Esophagus muscularis mucosa (tissue), 4 donors: ENCODE data around the gene EPHA6. TPM values are rescaled to one million over a fixed set of nuclear protein-coding genes. Genes with fewer than 3 reads are reported as not detected.

Experiments used
- DNase-seq: peaks from one replicate; pipeline ENCODE4 v3.0.0-alpha.2; 2017; ENCODE audit errors: extremely low spot score
- H3K27ac ChIP-seq, 4 donors: fragments of 200-600 bp; sonication (generic); replicated peaks in 1 of 4; 1 replicate in 3 of 4; 2 replicates in 1 of 4; pipeline ENCODE4 v1.5.1; 2016 to 2019; ENCODE audit warnings: mild to moderate bottlenecking in 1 of 4
- H3K27me3 ChIP-seq, 4 donors: fragments of 200-600 bp; sonication (generic); one replicate each; pipeline versions ENCODE4 v1.5.1 to v1.6.0; 2016 to 2019
- H3K36me3 ChIP-seq, 4 donors: fragments of 200-600 bp; sonication (generic); one replicate each; pipeline ENCODE4 v1.5.1; 2016 to 2019
- H3K4me1 ChIP-seq, 4 donors: fragments of 200-600 bp; sonication (generic); one replicate each; pipeline ENCODE4 v1.5.1; 2016 to 2019
- H3K4me3 ChIP-seq, 4 donors: fragments of 200-600 bp; sonication (generic); 1 replicate in 2 of 4; 2 replicates in 2 of 4; pipeline ENCODE4 v1.5.1; 2016 to 2019; ENCODE audit warnings: mild to moderate bottlenecking in 4 of 4, moderate library complexity in 1 of 4
- H3K9me3 ChIP-seq, 4 donors: fragments of 200-600 bp; sonication (generic); 1 replicate in 3 of 4; 2 replicates in 1 of 4; pipeline ENCODE4 v1.5.1; 2016 to 2019
- EP300 ChIP-seq: sonication (generic); formaldehyde crosslinking; IDR thresholded peaks from one replicate; pipeline ENCODE4 v1.6.1; 2017; ENCODE audit warnings: antibody characterized with exemption
- POLR2A ChIP-seq: fragments of 450-650 bp; IDR thresholded peaks from one replicate; pipeline ENCODE4 v1.6.1; 2017; ENCODE audit warnings: antibody characterized with exemption, moderate library complexity, mild to moderate bottlenecking, low read depth
- POLR2AphosphoS5 ChIP-seq, 2 donors: sonication (generic); formaldehyde crosslinking; IDR thresholded peaks; one replicate each; pipeline ENCODE4 v1.6.1; 2017; ENCODE audit warnings: antibody characterized with exemption in 2 of 2
- WGBS: methylation state at CpG from one replicate; pipeline ENCODE4 v1.1.5; 2018; 5-methylcytosine and 5-hydroxymethylcytosine counted together
- intact Hi-C: fragments of 100-400 bp; cut with DNase I; formaldehyde crosslinking; loops from one replicate; pipeline ENCODE4 v1.15.1; 2023
- total RNA-seq, 4 donors: library from RNA; depleted of rRNA; stranded (reverse); fragments of >200 nt; gene quantifications; one replicate each; pipeline versions ENCODE4 v1.1.0 to v1.2.1, GENCODE V29; 2016
- TF ChIP-seq, protein P1 (sequence below), 3 experiments: fragments of 200-600 bp in 2 of 3; fragments of 450-650 bp in 1 of 3; sonication (generic) in 2 of 3; IDR thresholded peaks; one replicate each; pipeline ENCODE4 v1.5.1; 2017 to 2019; ENCODE audit warnings: antibody characterized with exemption in 3 of 3, mild to moderate bottlenecking in 2 of 3, moderate library complexity in 1 of 3

EPHA6 gene
- total RNA-seq, 4 donors from 2014 or later: 1.8 to 8.3 (median 4.2) TPM

- no peak for DNase-seq
Measured at GRCh38 chr3:97699889-97700288, 885.5 kb downstream of the EPHA6 start.

DNA sequence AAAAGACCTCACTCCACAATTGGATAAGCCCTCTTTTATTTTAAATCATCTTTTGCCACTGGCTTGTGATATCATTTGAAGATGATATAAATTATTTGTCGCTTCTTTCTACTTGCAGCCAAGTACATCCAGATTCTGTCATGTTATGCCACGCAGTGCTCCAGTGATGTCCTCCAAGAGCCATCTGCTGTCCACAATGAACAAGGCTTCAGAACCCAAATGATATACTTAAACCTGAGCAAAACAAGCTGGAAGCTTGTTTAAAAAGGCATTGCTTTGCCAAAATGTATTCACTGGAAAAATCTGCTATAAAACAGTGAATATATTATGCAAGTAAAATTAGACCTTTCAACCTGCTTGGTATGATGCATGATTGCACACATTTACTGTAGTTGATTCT is 891.4 kb downstream of the EPHA6 start:
- intact Hi-C loops: no loop called here
- Histone ChIP-seq H3K36me3 (no peaks in the 10 kb centered on the region), H3K27me3 (no peaks in the 10 kb centered on the region), H3K9me3 (no peaks in the 10 kb centered on the region), H3K27ac (no peak overlapping the region), H3K4me1 (no peaks in the 10 kb centered on the region), H3K4me3 (no peak overlapping the region)
- WGBS: 63% methylated on average over 2 of the region's 2 CpGs
- TF ChIP-seq, protein P1, sequence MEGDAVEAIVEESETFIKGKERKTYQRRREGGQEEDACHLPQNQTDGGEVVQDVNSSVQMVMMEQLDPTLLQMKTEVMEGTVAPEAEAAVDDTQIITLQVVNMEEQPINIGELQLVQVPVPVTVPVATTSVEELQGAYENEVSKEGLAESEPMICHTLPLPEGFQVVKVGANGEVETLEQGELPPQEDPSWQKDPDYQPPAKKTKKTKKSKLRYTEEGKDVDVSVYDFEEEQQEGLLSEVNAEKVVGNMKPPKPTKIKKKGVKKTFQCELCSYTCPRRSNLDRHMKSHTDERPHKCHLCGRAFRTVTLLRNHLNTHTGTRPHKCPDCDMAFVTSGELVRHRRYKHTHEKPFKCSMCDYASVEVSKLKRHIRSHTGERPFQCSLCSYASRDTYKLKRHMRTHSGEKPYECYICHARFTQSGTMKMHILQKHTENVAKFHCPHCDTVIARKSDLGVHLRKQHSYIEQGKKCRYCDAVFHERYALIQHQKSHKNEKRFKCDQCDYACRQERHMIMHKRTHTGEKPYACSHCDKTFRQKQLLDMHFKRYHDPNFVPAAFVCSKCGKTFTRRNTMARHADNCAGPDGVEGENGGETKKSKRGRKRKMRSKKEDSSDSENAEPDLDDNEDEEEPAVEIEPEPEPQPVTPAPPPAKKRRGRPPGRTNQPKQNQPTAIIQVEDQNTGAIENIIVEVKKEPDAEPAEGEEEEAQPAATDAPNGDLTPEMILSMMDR (IDR thresholded peaks at IDR 0.05): no peak
- no peak for TF ChIP-seq POLR2AphosphoS5 (IDR thresholded peaks at IDR 0.05)
- no peak for TF ChIP-seq EP300
- TF ChIP-seq POLR2A: no peak
- no peak for DNase-seq

More at GRCh38 chr3:97699889-97700288, 885.5 kb downstream of the EPHA6 start:
- H3K9me3 ChIP-seq: no peaks in the 10 kb centered on the region
- TF ChIP-seq POLR2AphosphoS5 (IDR thresholded peaks at IDR 0.05): no peak
- no peak for TF ChIP-seq POLR2A
- no peak for TF ChIP-seq EP300
- TF ChIP-seq, protein P1 (IDR thresholded peaks at IDR 0.05): no peak
- H3K27ac ChIP-seq: no peak overlapping the region
- no peaks in the 10 kb centered on the region for H3K4me1 ChIP-seq
- 97% methylated on average over 2 of the region's 2 CpGs for WGBS
- intact Hi-C loops: no loop called here
- no peak overlapping the region for H3K4me3 ChIP-seq
- no peaks in the 10 kb centered on the region for H3K27me3 ChIP-seq
- no peaks in the 10 kb centered on the region for H3K36me3 ChIP-seq

GRCh38 chr3:97706226-97706625 is 891.8 kb downstream of the EPHA6 start:
- WGBS: 90% methylated on average over 4 of the region's 4 CpGs
- intact Hi-C loops: no loop called here

GRCh38 chr3:97711654-97712053 is 897.3 kb downstream of the EPHA6 start:
- Histone ChIP-seq H3K4me1 (no peaks in the 10 kb centered on the region), H3K27ac (no peak overlapping the region), H3K9me3 (no peaks in the 10 kb centered on the region), H3K27me3 (no peaks in the 10 kb centered on the region), H3K36me3 (no peaks in the 10 kb centered on the region), H3K4me3 (no peak overlapping the region)
- DNase-seq: no peak
- TF ChIP-seq POLR2A: no peak
- no peak for TF ChIP-seq EP300
- TF ChIP-seq, protein P1 (IDR thresholded peaks at IDR 0.05): no peak
- TF ChIP-seq POLR2AphosphoS5 (IDR thresholded peaks at IDR 0.05): no peak
- intact Hi-C loops: no loop called here

More at GRCh38 chr3:97706226-97706625, 891.8 kb downstream of the EPHA6 start:
- Histone ChIP-seq H3K27ac (no peak overlapping the region), H3K27me3 (no peaks in the 10 kb centered on the region), H3K36me3 (no peaks in the 10 kb centered on the region), H3K4me3 (no peak overlapping the region), H3K9me3 (no peaks in the 10 kb centered on the region), H3K4me1 (no peaks in the 10 kb centered on the region)
- no peak for DNase-seq
- TF ChIP-seq, protein P1 (IDR thresholded peaks at IDR 0.05): no peak
- TF ChIP-seq POLR2AphosphoS5 (IDR thresholded peaks at IDR 0.05) (no peak), POLR2A (no peak), EP300 (no peak)

- Histone ChIP-seq H3K4me3 (no peak overlapping the region), H3K36me3 (no peaks in the 10 kb centered on the region), H3K4me1 (no peaks in the 10 kb centered on the region), H3K27me3 (no peaks in the 10 kb centered on the region), H3K9me3 (no peaks in the 10 kb centered on the region), H3K27ac (no peak overlapping the region)
- TF ChIP-seq, protein P1 (IDR thresholded peaks at IDR 0.05): no peak
- no peak for TF ChIP-seq EP300
- no peak for TF ChIP-seq POLR2AphosphoS5 (IDR thresholded peaks at IDR 0.05)
- TF ChIP-seq POLR2A: no peak
- no peak for DNase-seq
- intact Hi-C loops: no loop called here
- WGBS: 71% methylated on average over 3 of the region's 3 CpGs
Measured at GRCh38 chr3:97712919-97713318, 898.5 kb downstream of the EPHA6 start.
